HG03558 (cell line): Measurements from ENCODE around the gene CMKLR1.

ENCODE experiments used
- ATAC-seq: cut with Tn5 transposase; IDR thresholded peaks from one replicate; pipeline ENCODE4 v1.9.1; 2021; ENCODE audit warnings: moderate number of reproducible peaks; ENCODE audit not compliant: unreplicated experiment; ENCODE audit errors: extremely low read depth

Gene CMKLR1

GRCh38 chr12:108363565-108363964 is 24.5 kb upstream of the CMKLR1 start:
- ATAC-seq: no peak

- no peak for ATAC-seq
Observed at GRCh38 chr12:108363165-108363564, 24.1 kb upstream of the CMKLR1 start.

- no peak for ATAC-seq
Observed at GRCh38 chr12:108361606-108362005, 22.5 kb upstream of the CMKLR1 start.

- ATAC-seq: no peak
Observed at GRCh38 chr12:108360487-108360886, 21.4 kb upstream of the CMKLR1 start.

- no peak for ATAC-seq
Observed at GRCh38 chr12:108360057-108360456, 20.9 kb upstream of the CMKLR1 start.

GRCh38 chr12:108358580-108358965 is 19.5 kb upstream of the CMKLR1 start:
- no peak for ATAC-seq

GRCh38 chr12:108357834-108358579 is 18.9 kb upstream of the CMKLR1 start:
- no peak for ATAC-seq

GRCh38 chr12:108356835-108357806 is 18.0 kb upstream of the CMKLR1 start:
- ATAC-seq: no peak

- no peak for ATAC-seq
Observed at GRCh38 chr12:108355069-108355468, 16.0 kb upstream of the CMKLR1 start.

- no peak for ATAC-seq
Observed at GRCh38 chr12:108352591-108352990, 13.5 kb upstream of the CMKLR1 start.

GRCh38 chr12:108350511-108350910 is 11.4 kb upstream of the CMKLR1 start:
- ATAC-seq: no peak

- no peak for ATAC-seq
Observed at GRCh38 chr12:108349278-108349688, 10.2 kb upstream of the CMKLR1 start.

- no peak for ATAC-seq
Observed at GRCh38 chr12:108348842-108349241, 9.7 kb upstream of the CMKLR1 start.

- ATAC-seq: no peak
Observed at GRCh38 chr12:108346727-108347710, 7.9 kb upstream of the CMKLR1 start.

- no peak for ATAC-seq
Observed at GRCh38 chr12:108345716-108346633, 6.9 kb upstream of the CMKLR1 start.

GRCh38 chr12:108342985-108343384 is 3.9 kb upstream of the CMKLR1 start:
- ATAC-seq: no peak

GRCh38 chr12:108341854-108342847 is 3.0 kb upstream of the CMKLR1 start:
- no peak for ATAC-seq

GRCh38 chr12:108341356-108341755 is 2.2 kb upstream of the CMKLR1 start:
- ATAC-seq: no peak
